Ascending aorta (tissue), 2 donors: ENCODE data around the gene ARL9. TPM values are rescaled to one million over a fixed set of nuclear protein-coding genes. Genes with fewer than 3 reads are reported as not detected.
"Not testable (repeated sequence)": the region's sequence is repeated elsewhere in the genome, so short reads cannot be mapped to it uniquely, and the experiment has no call there.

Experiments used
- DNase-seq, 2 donors: peaks; one replicate each; pipeline ENCODE4 v3.0.0-alpha.2; 2019; ENCODE audit warnings: low spot score in 2 of 2
- H3K27ac ChIP-seq, 2 donors: fragments of 200-600 bp; sonication (generic); one replicate each; pipeline ENCODE4 v1.5.1; 2016 to 2017; ENCODE audit warnings: mild to moderate bottlenecking in 1 of 2
- H3K27me3 ChIP-seq: fragments of 200-600 bp; sonication (generic); one replicate; pipeline ENCODE4 v1.5.1; 2017
- H3K36me3 ChIP-seq, 2 donors: fragments of 200-600 bp; sonication (generic); one replicate each; pipeline ENCODE4 v1.5.1; 2016
- H3K4me1 ChIP-seq, 2 donors: fragments of 200-600 bp; sonication (generic); one replicate each; pipeline ENCODE4 v1.5.1; 2016 to 2017; ENCODE audit warnings: mild to moderate bottlenecking in 1 of 2
- H3K4me3 ChIP-seq, 2 donors: fragments of 200-600 bp; sonication (generic); one replicate each; pipeline ENCODE4 v1.5.1; 2016 to 2017; ENCODE audit warnings: mild to moderate bottlenecking in 1 of 2
- H3K9me3 ChIP-seq, 2 donors: fragments of 200-600 bp; sonication (generic); one replicate each; pipeline ENCODE4 v1.5.1; 2016
- CTCF ChIP-seq, 3 experiments: fragments of 200-600 bp in 2 of 3; fragments of 450-650 bp in 1 of 3; sonication (generic) in 2 of 3; IDR thresholded peaks; one replicate each; pipeline ENCODE4 v1.5.1; 2016 to 2019; ENCODE audit warnings: antibody characterized with exemption in 3 of 3, mild to moderate bottlenecking in 1 of 3, moderate library complexity in 1 of 3
- intact Hi-C: fragments of 100-400 bp; cut with DNase I; formaldehyde crosslinking; loops from one replicate; pipeline ENCODE4 v1.15.1; 2023
- total RNA-seq: library from RNA; depleted of rRNA; stranded (reverse); fragments of >200 nt; gene quantifications from one replicate; pipeline ENCODE4 v1.1.0, GENCODE V29; 2016

ARL9 gene
- total RNA-seq, 1 donor from 2014 or later: not detected

GRCh38 chr4:56465599-56466295 is 39.8 kb upstream of the ARL9 start:
- intact Hi-C loops: loop anchor here (2.0 to 10.0 kb wide), 3 partner anchors 38 to 439 kb away; partner anchors contain the start of gene REST
- no peak overlapping the region for H3K27ac ChIP-seq
- peaks cover 8 to 22% of the 10 kb centered on the region in 2 donors for H3K4me1 ChIP-seq
- H3K27me3 ChIP-seq: no peaks in the 10 kb centered on the region
- peak overlapping the region; percentile 44 to 93 for H3K4me3 ChIP-seq
- no peaks in the 10 kb centered on the region for H3K9me3 ChIP-seq
- no peak for TF ChIP-seq CTCF (IDR thresholded peaks at IDR 0.05)
- peaks cover 4 to 18% of the 10 kb centered on the region in 2 donors for H3K36me3 ChIP-seq
- no peak for DNase-seq

GRCh38 chr4:56466296-56466761 is 39.3 kb upstream of the ARL9 start:
- not testable (repeated sequence) for H3K9me3 ChIP-seq
- H3K4me1 ChIP-seq: peaks cover 8 to 22% of the 10 kb centered on the region in 2 donors

GRCh38 chr4:56466910-56467283 is 38.7 kb upstream of the ARL9 start:
- H3K27me3 ChIP-seq: no peaks in the 10 kb centered on the region
- peaks cover 8 to 22% of the 10 kb centered on the region in 2 donors for H3K36me3 ChIP-seq
- H3K9me3 ChIP-seq: no peaks in the 10 kb centered on the region
- peaks cover 8 to 22% of the 10 kb centered on the region in 2 donors for H3K4me1 ChIP-seq
- intact Hi-C loops: loop anchor here (1.0 to 10.0 kb wide), 5 partner anchors 32 to 438 kb away; partner anchors contain the start of genes AASDH, PPAT and REST
- no peak for DNase-seq
- H3K27ac ChIP-seq: peak overlapping the region; percentile 84 to 93
- peak overlapping the region; percentile 93 to 96 for H3K4me3 ChIP-seq
- no peak for TF ChIP-seq CTCF (IDR thresholded peaks at IDR 0.05)

More at GRCh38 chr4:56466296-56466761, 39.3 kb upstream of the ARL9 start:
- H3K27ac ChIP-seq: peak overlapping the region in 1 of 2 donors; percentile 93
- peak overlapping the region; percentile 93 to 96 for H3K4me3 ChIP-seq
- not testable (repeated sequence) for DNase-seq, H3K27me3 ChIP-seq
- H3K36me3 ChIP-seq: peaks cover 8 to 20% of the 10 kb centered on the region in 2 donors
- intact Hi-C loops: loop anchor here (2.0 to 10.0 kb wide), 3 partner anchors 39 to 438 kb away; partner anchors contain the start of gene REST

GRCh38 chr4:56467284-56468096 is 38.1 kb upstream of the ARL9 start, which contains the start of gene SRP72:
Gene SRP72 (plus strand): TSS chr4:56467617. CDS start chr4:56467636, 19 bp downstream.
- DNase-seq: peak; percentile 66 to 94
- H3K27me3 ChIP-seq: no peaks in the 10 kb centered on the region
- peaks cover 11 to 23% of the 10 kb centered on the region in 2 donors for H3K36me3 ChIP-seq
- no peaks in the 10 kb centered on the region for H3K9me3 ChIP-seq
- peak within 1 kb of the TSS; percentile 93 to 96 for H3K4me3 ChIP-seq
- no peak for TF ChIP-seq CTCF (IDR thresholded peaks at IDR 0.05)
- intact Hi-C loops: loop anchor here (1.0 to 10.0 kb wide), 5 partner anchors 32 to 437 kb away; partner anchors contain the start of genes AASDH, PPAT and REST
- H3K4me1 ChIP-seq: peaks cover 8 to 22% of the 10 kb centered on the region in 2 donors
- H3K27ac ChIP-seq: peak within 1 kb of the TSS; percentile 84 to 93

- H3K27me3 ChIP-seq: no peaks in the 10 kb centered on the region
- peak overlapping the region; percentile 93 to 96 for H3K4me3 ChIP-seq
- intact Hi-C loops: loop anchor here (5.0 to 10.0 kb wide), 2 partner anchors 41 to 437 kb away; partner anchors contain the start of gene REST
- no peak for TF ChIP-seq CTCF (IDR thresholded peaks at IDR 0.05)
- H3K4me1 ChIP-seq: peaks cover 8 to 22% of the 10 kb centered on the region in 2 donors
- peak overlapping the region; percentile 84 to 93 for H3K27ac ChIP-seq
- H3K9me3 ChIP-seq: no peaks in the 10 kb centered on the region
- DNase-seq: no peak
- H3K36me3 ChIP-seq: peaks cover 15 to 25% of the 10 kb centered on the region in 2 donors
These were observed 37.5 kb upstream of the ARL9 start for GRCh38 chr4:56468097-56468422.
